ENCODE measurements around the gene OPCML.

Gene OPCML

DNA sequence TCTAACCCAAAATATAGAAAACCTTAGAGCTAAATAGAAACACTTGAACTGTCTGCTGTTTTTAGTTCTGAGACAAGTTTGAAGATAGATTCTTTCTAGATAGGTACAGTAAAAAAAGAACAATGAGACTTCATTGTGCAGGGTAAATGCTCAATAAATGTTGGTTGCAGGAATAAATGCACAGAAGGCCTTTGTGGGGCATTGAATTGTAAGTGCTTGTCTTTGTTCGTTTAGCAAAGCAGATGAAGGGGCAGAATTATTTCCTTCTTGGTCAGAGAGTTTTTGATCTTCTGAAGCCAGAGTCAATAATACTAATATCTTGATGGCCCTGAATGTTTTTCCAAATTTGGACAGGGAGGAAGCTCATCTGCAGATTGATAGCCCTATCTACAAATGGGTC is 340.4 kb downstream of the OPCML start:
- Histone ChIP-seq H3K27ac (replicated peaks) (no peak overlapping the region), H3K4me3 (replicated peaks; ENCODE audit: insufficient read depth, low read length) (no peak overlapping the region), H3K27me3 (ENCODE audit: insufficient read depth, poor library complexity, severe bottlenecking) (peaks cover 2% of the 10 kb centered on the region)
- no peak for DNase-seq (ENCODE audit: low read depth in 1 of 2, low spot score in 1 of 2)
- TF ChIP-seq POLR2AphosphoS5 (IDR thresholded peaks at IDR 0.05; ENCODE audit: low read depth) (no peak), SPI1 (IDR thresholded peaks at IDR 0.05; ENCODE audit: borderline replicate concordance, low read depth) (no peak), GABPA (IDR thresholded peaks at IDR 0.05; ENCODE audit: low read depth) (no peak)
- TF ChIP-seq, protein P1, sequence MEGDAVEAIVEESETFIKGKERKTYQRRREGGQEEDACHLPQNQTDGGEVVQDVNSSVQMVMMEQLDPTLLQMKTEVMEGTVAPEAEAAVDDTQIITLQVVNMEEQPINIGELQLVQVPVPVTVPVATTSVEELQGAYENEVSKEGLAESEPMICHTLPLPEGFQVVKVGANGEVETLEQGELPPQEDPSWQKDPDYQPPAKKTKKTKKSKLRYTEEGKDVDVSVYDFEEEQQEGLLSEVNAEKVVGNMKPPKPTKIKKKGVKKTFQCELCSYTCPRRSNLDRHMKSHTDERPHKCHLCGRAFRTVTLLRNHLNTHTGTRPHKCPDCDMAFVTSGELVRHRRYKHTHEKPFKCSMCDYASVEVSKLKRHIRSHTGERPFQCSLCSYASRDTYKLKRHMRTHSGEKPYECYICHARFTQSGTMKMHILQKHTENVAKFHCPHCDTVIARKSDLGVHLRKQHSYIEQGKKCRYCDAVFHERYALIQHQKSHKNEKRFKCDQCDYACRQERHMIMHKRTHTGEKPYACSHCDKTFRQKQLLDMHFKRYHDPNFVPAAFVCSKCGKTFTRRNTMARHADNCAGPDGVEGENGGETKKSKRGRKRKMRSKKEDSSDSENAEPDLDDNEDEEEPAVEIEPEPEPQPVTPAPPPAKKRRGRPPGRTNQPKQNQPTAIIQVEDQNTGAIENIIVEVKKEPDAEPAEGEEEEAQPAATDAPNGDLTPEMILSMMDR (IDR thresholded peaks at IDR 0.05; ENCODE audit: insufficient read depth, low read length), result no peak

DNA sequence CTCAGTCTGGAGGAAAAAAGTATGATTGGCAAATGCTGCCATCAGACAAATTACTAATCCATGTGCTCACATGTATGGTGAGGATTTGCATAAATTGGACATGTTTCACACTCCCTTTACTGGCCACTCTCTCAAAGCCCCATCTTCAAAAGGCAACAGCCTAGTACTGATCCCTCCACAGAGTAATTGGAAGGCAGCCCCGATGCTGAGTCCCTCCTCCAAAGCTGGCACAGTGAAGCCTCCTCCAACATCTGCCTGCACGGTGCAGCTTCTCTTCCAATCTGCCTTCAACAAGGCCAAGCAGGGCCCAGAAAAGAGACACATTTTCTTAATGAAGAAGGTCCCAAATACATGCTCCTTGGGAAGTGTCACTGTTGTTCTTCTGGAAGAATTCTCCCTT is 350.6 kb downstream of the OPCML start:
- no peak overlapping the region for H3K27ac ChIP-seq (replicated peaks)
- TF ChIP-seq, protein P1 (IDR thresholded peaks at IDR 0.05; ENCODE audit: insufficient read depth, low read length), result no peak
- TF ChIP-seq POLR2AphosphoS5 (IDR thresholded peaks at IDR 0.05; ENCODE audit: low read depth), result no peak

DNA sequence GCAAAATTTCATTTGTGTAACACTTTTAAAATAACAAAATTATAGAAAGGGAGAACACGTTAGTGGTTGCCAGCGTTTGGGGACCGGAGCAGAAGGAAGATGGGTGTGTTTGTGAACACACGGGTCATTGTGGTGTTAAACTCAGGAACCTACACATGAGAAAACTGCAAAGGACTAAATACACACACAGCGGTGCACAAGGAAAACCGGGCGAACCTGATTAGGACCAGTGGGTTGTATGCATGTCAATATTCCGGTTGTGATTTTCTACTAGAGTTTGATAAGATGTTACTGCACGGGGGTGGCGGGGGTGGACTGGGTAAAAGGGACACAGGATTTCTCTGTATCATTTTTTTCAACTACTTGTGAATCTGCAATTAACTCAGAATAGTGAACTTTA is 351.2 kb downstream of the OPCML start:
- no peaks in the 10 kb centered on the region for H3K27me3 ChIP-seq (ENCODE audit: insufficient read depth, poor library complexity, severe bottlenecking)
- no peak overlapping the region for H3K4me3 ChIP-seq (replicated peaks; ENCODE audit: insufficient read depth, low read length)
- H3K27ac ChIP-seq (replicated peaks), result no peak overlapping the region
- TF ChIP-seq, protein P1 (IDR thresholded peaks at IDR 0.05; ENCODE audit: insufficient read depth, low read length), result no peak
- TF ChIP-seq, protein P2, sequence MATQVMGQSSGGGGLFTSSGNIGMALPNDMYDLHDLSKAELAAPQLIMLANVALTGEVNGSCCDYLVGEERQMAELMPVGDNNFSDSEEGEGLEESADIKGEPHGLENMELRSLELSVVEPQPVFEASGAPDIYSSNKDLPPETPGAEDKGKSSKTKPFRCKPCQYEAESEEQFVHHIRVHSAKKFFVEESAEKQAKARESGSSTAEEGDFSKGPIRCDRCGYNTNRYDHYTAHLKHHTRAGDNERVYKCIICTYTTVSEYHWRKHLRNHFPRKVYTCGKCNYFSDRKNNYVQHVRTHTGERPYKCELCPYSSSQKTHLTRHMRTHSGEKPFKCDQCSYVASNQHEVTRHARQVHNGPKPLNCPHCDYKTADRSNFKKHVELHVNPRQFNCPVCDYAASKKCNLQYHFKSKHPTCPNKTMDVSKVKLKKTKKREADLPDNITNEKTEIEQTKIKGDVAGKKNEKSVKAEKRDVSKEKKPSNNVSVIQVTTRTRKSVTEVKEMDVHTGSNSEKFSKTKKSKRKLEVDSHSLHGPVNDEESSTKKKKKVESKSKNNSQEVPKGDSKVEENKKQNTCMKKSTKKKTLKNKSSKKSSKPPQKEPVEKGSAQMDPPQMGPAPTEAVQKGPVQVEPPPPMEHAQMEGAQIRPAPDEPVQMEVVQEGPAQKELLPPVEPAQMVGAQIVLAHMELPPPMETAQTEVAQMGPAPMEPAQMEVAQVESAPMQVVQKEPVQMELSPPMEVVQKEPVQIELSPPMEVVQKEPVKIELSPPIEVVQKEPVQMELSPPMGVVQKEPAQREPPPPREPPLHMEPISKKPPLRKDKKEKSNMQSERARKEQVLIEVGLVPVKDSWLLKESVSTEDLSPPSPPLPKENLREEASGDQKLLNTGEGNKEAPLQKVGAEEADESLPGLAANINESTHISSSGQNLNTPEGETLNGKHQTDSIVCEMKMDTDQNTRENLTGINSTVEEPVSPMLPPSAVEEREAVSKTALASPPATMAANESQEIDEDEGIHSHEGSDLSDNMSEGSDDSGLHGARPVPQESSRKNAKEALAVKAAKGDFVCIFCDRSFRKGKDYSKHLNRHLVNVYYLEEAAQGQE (IDR thresholded peaks at IDR 0.05; ENCODE audit: insufficient replicate concordance, low read depth), result no peak
- TF ChIP-seq GABPA (IDR thresholded peaks at IDR 0.05; ENCODE audit: low read depth) (no peak), POLR2AphosphoS5 (IDR thresholded peaks at IDR 0.05; ENCODE audit: low read depth) (no peak), SPI1 (IDR thresholded peaks at IDR 0.05; ENCODE audit: borderline replicate concordance, low read depth) (no peak)
- DNase-seq (ENCODE audit: low read depth in 1 of 2, low spot score in 1 of 2), result no peak

More for the DNA sequence above, 350.6 kb downstream of the OPCML start:
- no peak for DNase-seq (ENCODE audit: low read depth in 1 of 2, low spot score in 1 of 2)
- H3K27me3 ChIP-seq (ENCODE audit: insufficient read depth, poor library complexity, severe bottlenecking), result no peaks in the 10 kb centered on the region
- H3K4me3 ChIP-seq (replicated peaks; ENCODE audit: insufficient read depth, low read length), result no peak overlapping the region

DNA sequence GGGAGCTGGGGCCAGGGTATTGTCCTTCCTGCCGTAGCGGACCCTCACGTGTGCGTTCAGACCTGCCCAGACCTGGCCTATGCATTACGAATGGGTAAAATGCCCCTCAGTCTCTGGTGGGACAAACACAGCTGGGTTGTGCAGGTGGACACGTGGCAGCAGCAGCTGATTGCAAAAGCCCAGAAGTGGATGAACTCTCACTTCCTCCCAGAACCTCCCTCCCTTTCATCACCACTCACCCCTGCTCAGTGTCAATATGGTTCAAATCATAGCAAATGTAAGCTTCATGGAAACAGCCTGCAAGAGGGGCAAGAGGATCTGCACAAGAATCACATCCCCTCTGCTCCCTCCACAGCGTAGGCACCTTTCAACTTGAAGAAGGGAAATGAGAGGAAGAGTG is 352.1 kb downstream of the OPCML start:
- no peak for DNase-seq (ENCODE audit: low read depth in 1 of 2, low spot score in 1 of 2)
- no peak for TF ChIP-seq SPI1 (IDR thresholded peaks at IDR 0.05; ENCODE audit: borderline replicate concordance, low read depth)
- TF ChIP-seq, protein P2 (IDR thresholded peaks at IDR 0.05; ENCODE audit: insufficient replicate concordance, low read depth), result no peak
- TF ChIP-seq, protein P1 (IDR thresholded peaks at IDR 0.05; ENCODE audit: insufficient read depth, low read length), result no peak
- TF ChIP-seq POLR2AphosphoS5 (IDR thresholded peaks at IDR 0.05; ENCODE audit: low read depth), result no peak
- TF ChIP-seq GABPA (IDR thresholded peaks at IDR 0.05; ENCODE audit: low read depth), result no peak
- Histone ChIP-seq H3K4me3 (replicated peaks; ENCODE audit: insufficient read depth, low read length) (no peak overlapping the region), H3K27me3 (ENCODE audit: insufficient read depth, poor library complexity, severe bottlenecking) (no peaks in the 10 kb centered on the region), H3K27ac (replicated peaks) (no peak overlapping the region)

All from HL-60 (cell line).